ENCODE results near the gene UBE3D. TPM values are rescaled to one million over a fixed set of nuclear protein-coding genes. Genes with fewer than 3 reads are reported as not detected.

UBE3D gene
- total RNA-seq, 2 donors from 2014 or later, result 6.0 to 11.9 TPM

GRCh38 chr6:82843291-82843885 lies 222.3 kb downstream of the UBE3D start:
- no peaks in the 10 kb centered on the region for H3K4me1 Mint-ChIP-seq (ENCODE audit: low read depth in 2 of 2)
- no peak overlapping the region for H3K4me3 Mint-ChIP-seq
- H3K9me3 Mint-ChIP-seq, result peaks cover 7% of the 10 kb centered on the region
- no peaks in the 10 kb centered on the region for H3K27me3 Mint-ChIP-seq
- H3K27ac Mint-ChIP-seq, result no peak overlapping the region
- DNase-seq (ENCODE audit: low spot score) (no peak), ATAC-seq (no peak)
- no peaks in the 10 kb centered on the region for H3K36me3 Mint-ChIP-seq

DNA sequence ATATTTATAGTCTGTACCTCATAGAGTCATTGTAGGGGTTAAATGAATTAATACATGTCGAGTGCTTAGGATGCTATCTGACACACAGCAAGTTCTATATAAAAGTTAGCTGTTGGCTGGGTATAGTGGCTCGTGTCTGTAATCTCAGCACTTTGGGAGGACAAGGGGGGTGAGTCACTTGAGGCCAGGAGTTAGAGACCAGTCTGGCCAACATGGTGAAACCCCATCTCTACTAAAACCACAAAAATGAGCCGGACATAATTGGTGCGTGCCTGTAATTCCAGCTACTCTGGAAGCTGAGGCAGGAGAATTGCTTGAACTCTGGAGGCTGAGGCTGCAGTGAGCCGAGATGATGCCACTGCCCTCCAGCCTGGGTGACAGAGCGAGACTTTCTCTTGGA lies 222.9 kb downstream of the UBE3D start:
- no peak for ATAC-seq
- Mint-ChIP-seq H3K36me3 (no peaks in the 10 kb centered on the region), H3K9me3 (peaks cover 7% of the 10 kb centered on the region), H3K4me3 (no peak overlapping the region), H3K4me1 (ENCODE audit: low read depth in 2 of 2) (no peaks in the 10 kb centered on the region), H3K27ac (no peak overlapping the region), H3K27me3 (no peaks in the 10 kb centered on the region)
- DNase-seq (ENCODE audit: low spot score), result no peak

Other genes with a start within 250 kb of the UBE3D start
- gene DOP1A, start 1.8 kb upstream of the UBE3D start, total RNA-seq, result 10 to 100 TPM; 22.6 to 32.6 TPM
- gene PGM3, start 127.4 kb upstream of the UBE3D start, total RNA-seq, result 10 to 100 TPM; 28.9 to 29.2 TPM
- gene RWDD2A, start 127.5 kb upstream of the UBE3D start, total RNA-seq, result 1 to 10 TPM; 1.5 TPM

All from natural killer cell treated with Interleukin-12 subunit alpha and Interleukin-12 subunit beta and Interleukin-15 and Interleukin-18, amount 100 ng/mL, for 72 hours (primary cell).